ENCODE data around the gene CAPN13.

- TF ChIP-seq CTCF (IDR thresholded peaks at IDR 0.05): no peak
- TF ChIP-seq POLR2A (IDR thresholded peaks at IDR 0.05): no peak
Observed at GRCh38 chr2:30847329-30847728, 40.1 kb upstream of the CAPN13 start.

All from esophagus squamous epithelium (tissue), 4 donors.